HAP-1 (cell line): ENCODE measurements around the gene CPEB4.

ENCODE experiments used
- DNase-seq, 2 experiments: peaks; one replicate each; pipeline ENCODE4 v3.0.0-alpha.2; 2016 to 2020; ENCODE audit warnings: low spot score in 2 of 2
- H3K27me3 ChIP-seq: fragments of 250-450 bp; sonication (Bioruptor Pico); 2 replicates; pipeline ENCODE4 v1.5.1; 2020; ENCODE audit warnings: low read depth, mild to moderate bottlenecking, moderate library complexity
- H3K36me3 ChIP-seq: fragments of 250-450 bp; sonication (Bioruptor Pico); replicated peaks from 2 replicates; pipeline ENCODE4 v1.5.1; 2020; ENCODE audit warnings: mild to moderate bottlenecking
- H3K4me1 ChIP-seq: fragments of 250-450 bp; sonication (Bioruptor Pico); 2 replicates; pipeline ENCODE4 v1.5.1; 2020; ENCODE audit warnings: mild to moderate bottlenecking
- H3K4me3 ChIP-seq: fragments of 250-450 bp; sonication (Bioruptor Pico); 2 replicates; pipeline ENCODE4 v1.5.1; 2020; ENCODE audit warnings: mild to moderate bottlenecking, moderate library complexity
- H3K9me3 ChIP-seq: fragments of 250-450 bp; sonication (Bioruptor Pico); 2 replicates; pipeline ENCODE4 v1.5.1; 2020; ENCODE audit warnings: mild to moderate bottlenecking, moderate library complexity
- in situ Hi-C: fragments of 300-500 bp; cut with MboI; formaldehyde crosslinking; loops from 3 replicates; pipeline ENCODE4 v1.14.3; 2020; ENCODE audit warnings: low sequenced_read_pairs, inconsistent platforms, mixed read lengths

Gene CPEB4

DNA sequence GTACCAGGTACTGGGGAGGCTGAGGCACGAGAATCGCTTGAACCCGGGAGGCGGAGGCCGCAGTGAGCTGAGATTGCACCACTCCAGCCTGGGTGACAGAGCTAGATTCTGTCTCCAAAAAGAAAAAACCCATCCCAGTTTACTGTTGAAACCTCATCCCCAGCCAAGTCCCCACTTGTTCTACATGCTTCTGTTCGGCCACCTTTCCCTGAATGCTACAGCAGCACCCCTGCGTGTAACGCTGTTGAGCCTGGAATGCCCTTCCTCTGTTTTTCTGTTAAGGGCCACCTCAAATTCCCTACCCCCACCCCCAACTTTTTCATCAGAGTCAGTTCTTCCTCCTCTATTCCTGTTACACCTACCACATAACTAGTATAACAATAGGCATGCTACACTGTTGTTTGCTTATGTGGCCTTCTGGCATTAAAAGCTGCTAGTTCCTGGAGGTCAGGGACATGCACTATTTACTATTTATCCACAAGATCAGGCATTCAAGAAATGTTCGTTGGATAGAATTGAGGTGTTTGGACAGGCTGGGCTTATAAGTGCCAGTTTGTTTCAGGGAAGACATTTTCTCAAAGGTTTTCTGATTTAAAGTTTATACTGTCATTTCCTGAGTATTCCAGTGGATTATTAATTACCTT lies 53.7 kb downstream of the CPEB4 start:
- Histone ChIP-seq H3K9me3 (no peaks in the 10 kb centered on the region), H3K4me1 (peaks cover 27% of the 10 kb centered on the region), H3K4me3 (no peak overlapping the region), H3K36me3 (no peaks in the 10 kb centered on the region), H3K27me3 (no peaks in the 10 kb centered on the region)
- no peak for DNase-seq
- in situ Hi-C loops: no loop called here

DNA sequence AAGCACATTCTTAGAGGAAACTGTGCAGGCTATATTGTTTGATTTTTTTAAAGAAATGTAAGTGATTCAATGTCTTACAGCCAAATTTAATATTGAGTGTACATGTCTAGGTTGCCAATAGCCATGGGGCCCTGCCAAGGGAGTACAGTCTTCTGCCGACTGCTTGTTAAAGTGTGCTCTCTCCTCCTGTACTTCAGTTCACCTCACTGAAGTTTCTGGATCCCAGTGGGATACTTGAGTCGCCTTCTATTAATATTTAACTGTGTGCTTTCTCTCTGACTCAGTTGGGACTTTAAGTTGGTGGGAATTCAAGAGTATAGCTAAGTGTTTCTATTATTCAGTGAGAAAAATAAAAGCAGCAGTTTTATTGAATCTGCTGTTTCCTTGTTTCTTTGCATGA lies 56.4 kb downstream of the CPEB4 start:
- in situ Hi-C loops: no loop called here
- DNase-seq: no peak
- H3K36me3 ChIP-seq: no peaks in the 10 kb centered on the region
- H3K9me3 ChIP-seq: no peaks in the 10 kb centered on the region
- H3K4me1 ChIP-seq: peaks cover 16% of the 10 kb centered on the region
- no peak overlapping the region for H3K4me3 ChIP-seq
- no peaks in the 10 kb centered on the region for H3K27me3 ChIP-seq

DNA sequence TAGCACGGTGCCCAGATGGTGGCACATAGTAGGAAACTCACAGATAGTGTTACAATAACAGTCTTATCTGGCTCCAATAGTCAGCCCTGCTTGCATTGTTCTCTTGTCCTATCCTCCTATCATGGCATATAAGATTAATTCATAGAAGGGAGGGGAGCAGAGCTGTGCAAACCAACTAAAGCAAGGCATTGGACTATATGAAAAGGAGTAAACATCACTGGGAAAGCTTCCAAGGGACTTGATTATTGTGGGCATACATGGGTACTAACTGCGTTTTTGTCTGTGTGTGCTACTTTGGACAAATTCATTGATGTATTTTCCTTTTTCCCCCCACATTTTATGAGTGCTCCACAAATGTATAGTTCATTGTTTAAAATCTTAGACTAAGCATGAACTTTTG lies 57.0 kb downstream of the CPEB4 start:
- peaks cover 16% of the 10 kb centered on the region for H3K4me1 ChIP-seq
- H3K9me3 ChIP-seq: no peaks in the 10 kb centered on the region
- DNase-seq: no peak
- no peaks in the 10 kb centered on the region for H3K36me3 ChIP-seq
- H3K4me3 ChIP-seq: no peak overlapping the region
- no peaks in the 10 kb centered on the region for H3K27me3 ChIP-seq
- in situ Hi-C loops: no loop called here

DNA sequence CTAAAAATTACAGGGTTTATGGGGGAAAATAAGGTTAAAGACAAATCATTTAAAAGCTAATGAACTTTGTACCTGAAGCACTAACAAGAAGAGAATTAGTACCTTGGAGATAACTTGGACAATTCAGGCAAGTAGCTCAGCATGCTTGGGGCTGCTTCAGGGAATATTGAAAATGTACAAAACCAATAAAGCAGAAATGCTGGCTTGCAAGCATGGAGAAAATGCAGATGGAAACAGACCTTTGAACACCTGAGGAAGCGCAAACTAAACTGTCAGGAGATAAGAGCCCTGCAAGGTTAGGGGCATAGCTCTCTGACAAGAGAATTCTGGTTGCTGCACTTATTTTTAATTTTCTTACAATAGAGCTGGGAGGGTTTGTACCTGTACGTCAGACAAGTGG lies 58.2 kb downstream of the CPEB4 start:
- Histone ChIP-seq H3K36me3 (no peaks in the 10 kb centered on the region), H3K27me3 (no peaks in the 10 kb centered on the region), H3K4me3 (no peak overlapping the region), H3K9me3 (no peaks in the 10 kb centered on the region), H3K4me1 (peaks cover 11% of the 10 kb centered on the region)
- in situ Hi-C loops: no loop called here
- DNase-seq: no peak

DNA sequence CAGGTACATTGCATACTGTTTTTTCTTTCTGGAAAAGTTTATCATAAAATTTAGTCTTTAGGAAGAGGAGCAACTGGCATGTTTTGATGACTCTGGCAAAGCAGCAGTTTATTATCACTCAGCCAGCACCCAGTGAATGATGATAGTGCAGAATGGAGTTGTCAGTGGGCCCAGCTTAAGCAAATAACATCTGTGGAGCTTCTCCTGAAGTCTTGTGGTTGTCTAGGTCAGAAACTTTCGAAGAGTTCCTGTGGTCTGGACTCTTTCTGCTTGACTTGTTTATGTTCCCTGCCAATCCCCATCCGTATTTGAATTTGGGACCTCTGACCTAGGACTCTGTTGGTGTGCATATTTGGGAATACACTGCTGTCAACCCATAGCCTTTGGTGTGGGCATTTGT lies 62.7 kb downstream of the CPEB4 start:
- in situ Hi-C loops: loop anchor here (25.0 kb wide), 1 partner anchor 664 kb away; no protein-coding TSS in a partner anchor
- Histone ChIP-seq H3K36me3 (no peaks in the 10 kb centered on the region; the same call in 1 of the 2 replicates), H3K4me1 (no peaks in the 10 kb centered on the region)

DNA sequence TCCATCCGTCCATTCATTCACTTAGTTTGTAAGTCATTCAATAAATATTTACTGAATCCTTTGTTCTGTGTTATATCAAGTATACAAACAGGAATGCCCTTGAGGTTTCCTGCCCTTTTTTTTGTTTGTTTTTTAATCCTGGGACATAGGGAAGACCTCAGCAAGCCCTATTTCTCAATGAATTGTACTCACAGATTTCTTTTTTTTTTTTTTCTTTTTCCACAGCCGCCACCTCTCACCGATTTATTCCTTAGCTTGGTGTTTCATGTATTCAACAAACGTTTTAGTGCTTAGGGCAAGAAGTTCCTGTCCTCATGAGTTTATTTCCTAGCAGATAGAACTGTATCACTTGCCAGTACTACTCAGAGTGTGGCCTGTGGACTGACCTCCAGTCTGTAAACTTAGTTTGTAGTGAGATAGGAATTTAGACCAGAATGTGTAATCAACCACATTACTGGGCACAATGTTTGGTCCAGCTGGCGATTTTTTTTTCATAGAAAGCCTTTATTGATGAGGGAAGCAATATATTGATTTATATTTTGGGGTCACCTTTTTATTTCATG lies 65.5 kb downstream of the CPEB4 start:
- Histone ChIP-seq H3K4me1 (no peaks in the 10 kb centered on the region), H3K9me3 (no peaks in the 10 kb centered on the region), H3K36me3 (no peaks in the 10 kb centered on the region; the same call in 1 of the 2 replicates), H3K27me3 (no peaks in the 10 kb centered on the region), H3K4me3 (no peak overlapping the region)
- in situ Hi-C loops: loop anchor here (25.0 kb wide), 1 partner anchor 666 kb away; no protein-coding TSS in a partner anchor
- no peak for DNase-seq

More for the DNA sequence above, 62.7 kb downstream of the CPEB4 start:
- Histone ChIP-seq H3K9me3 (no peaks in the 10 kb centered on the region), H3K4me3 (no peak overlapping the region), H3K27me3 (no peaks in the 10 kb centered on the region)
- no peak for DNase-seq

DNA sequence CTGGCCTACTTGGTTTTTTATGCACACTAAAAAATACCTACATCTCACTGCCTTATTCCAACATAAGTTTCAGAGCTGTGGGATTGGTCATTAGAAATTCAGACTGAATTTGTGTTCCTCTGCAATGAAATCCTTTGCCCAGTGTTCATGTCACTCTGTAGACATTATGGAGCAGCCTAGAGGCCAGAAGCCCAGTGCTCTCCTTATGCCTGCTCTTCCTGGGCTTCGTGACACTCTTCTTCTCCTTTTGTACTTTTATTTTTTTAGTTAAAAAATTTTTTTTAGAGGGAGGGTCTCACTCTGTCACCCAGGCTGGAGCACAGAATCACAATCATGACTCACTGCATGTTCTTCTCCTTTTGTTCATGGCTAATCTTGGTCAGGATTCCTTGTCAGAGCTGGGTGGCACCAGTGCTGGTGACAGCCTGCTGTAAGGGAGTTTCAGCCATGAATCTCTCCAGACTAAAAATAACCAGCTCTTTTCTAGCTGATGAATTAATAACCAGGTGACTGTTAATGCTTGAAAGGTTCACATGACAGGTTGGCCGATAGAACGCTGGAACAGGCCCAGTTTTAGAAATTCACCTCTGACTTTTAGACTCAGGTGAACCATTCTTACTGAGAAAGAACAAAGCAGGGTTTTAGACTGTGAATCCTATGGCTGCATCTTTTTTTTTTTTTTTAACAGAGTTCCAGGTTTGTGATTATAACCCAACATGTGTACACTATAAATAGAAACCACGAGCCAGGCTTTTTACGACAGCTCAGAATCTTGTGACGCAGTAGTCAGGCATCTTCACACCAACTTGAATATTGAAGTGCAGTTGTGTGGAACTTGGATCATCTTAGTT lies 66.7 kb downstream of the CPEB4 start:
- in situ Hi-C loops: loop anchor here (25.0 kb wide), 1 partner anchor 668 kb away; no protein-coding TSS in a partner anchor
- no peaks in the 10 kb centered on the region for H3K27me3 ChIP-seq
- H3K36me3 ChIP-seq: no peaks in the 10 kb centered on the region; the same call in 1 of the 2 replicates
- H3K9me3 ChIP-seq: no peaks in the 10 kb centered on the region
- no peak for DNase-seq
- no peak overlapping the region for H3K4me3 ChIP-seq
- H3K4me1 ChIP-seq: no peaks in the 10 kb centered on the region

DNA sequence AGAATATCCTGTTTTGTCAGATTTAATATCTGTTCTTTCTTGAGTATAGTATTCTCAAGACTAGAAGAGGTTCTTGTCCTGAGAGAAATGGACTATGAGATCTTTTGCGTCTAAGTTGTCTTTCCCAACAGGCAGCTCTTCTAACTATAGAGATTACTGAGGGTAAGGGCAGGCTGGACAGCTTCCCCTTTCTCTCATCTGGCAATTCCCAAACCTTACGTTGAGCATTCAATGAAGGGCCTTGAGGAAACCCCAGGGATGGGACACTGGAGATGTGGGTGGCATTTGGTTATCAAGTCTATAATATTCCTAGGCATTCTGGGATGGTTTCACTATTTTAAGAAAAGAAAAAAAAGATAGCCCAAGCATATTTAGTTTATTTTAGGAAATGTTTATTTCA lies 72.8 kb downstream of the CPEB4 start:
- Histone ChIP-seq H3K36me3 (no peaks in the 10 kb centered on the region), H3K27me3 (no peaks in the 10 kb centered on the region), H3K4me3 (no peak overlapping the region), H3K9me3 (no peaks in the 10 kb centered on the region), H3K4me1 (no peaks in the 10 kb centered on the region; the same call in 1 of the 2 replicates)
- DNase-seq: no peak
- in situ Hi-C loops: loop anchor here (25.0 kb wide), 1 partner anchor 674 kb away; no protein-coding TSS in a partner anchor

DNA sequence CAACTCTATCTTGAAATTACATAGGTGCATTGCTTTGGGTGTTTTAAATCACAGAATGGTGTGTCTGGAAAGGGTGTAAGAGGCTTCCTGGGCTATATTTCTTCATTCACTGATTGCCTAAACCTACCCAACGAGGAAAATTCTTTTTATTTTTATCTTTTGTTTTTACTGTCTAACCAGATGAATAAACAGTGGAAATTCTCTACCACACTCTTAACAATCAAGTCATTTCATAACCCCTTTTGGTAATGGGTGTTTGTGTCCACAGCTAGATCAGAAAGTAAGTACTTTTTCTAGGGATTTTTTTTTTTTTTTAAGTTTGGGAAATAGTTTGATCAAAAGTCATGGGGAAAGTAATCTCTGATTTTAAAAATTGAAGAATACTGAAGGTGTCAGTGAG lies 73.3 kb downstream of the CPEB4 start:
- DNase-seq: no peak
- Histone ChIP-seq H3K27me3 (no peaks in the 10 kb centered on the region), H3K4me3 (no peak overlapping the region), H3K4me1 (no peaks in the 10 kb centered on the region; the same call in 1 of the 2 replicates), H3K9me3 (no peaks in the 10 kb centered on the region), H3K36me3 (no peaks in the 10 kb centered on the region)
- in situ Hi-C loops: loop anchor here (25.0 kb wide), 1 partner anchor 674 kb away; no protein-coding TSS in a partner anchor

DNA sequence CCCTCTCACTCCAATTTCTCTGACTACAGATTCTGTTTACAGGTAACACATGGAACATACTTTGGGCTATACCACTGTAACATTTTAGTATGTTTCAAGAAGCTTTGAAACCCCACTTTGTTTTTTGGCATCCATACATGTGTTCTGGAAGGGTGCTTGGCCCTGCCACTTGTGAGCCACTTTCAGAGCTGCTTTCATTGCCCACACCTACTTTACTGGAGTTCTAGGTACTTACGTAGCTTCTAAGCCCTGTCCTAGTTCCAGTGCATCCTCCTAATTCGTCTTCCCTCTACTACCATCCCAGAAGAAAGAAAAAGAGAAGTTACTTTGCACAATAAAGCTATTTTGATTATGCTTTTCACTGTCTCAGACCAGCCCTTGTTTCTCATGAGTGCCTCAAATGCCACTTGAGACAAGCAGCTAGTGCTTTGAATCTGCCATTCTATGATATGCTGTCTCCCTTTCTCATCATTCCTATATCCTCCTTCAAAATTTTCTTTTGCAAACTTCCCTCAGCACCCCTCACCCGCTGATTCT lies 74.4 kb downstream of the CPEB4 start:
- Histone ChIP-seq H3K4me1 (no peaks in the 10 kb centered on the region; the same call in 1 of the 2 replicates), H3K27me3 (no peaks in the 10 kb centered on the region), H3K9me3 (no peaks in the 10 kb centered on the region), H3K36me3 (no peaks in the 10 kb centered on the region), H3K4me3 (no peak overlapping the region)
- in situ Hi-C loops: loop anchor here (25.0 kb wide), 1 partner anchor 675 kb away; no protein-coding TSS in a partner anchor
- DNase-seq: no peak

DNA sequence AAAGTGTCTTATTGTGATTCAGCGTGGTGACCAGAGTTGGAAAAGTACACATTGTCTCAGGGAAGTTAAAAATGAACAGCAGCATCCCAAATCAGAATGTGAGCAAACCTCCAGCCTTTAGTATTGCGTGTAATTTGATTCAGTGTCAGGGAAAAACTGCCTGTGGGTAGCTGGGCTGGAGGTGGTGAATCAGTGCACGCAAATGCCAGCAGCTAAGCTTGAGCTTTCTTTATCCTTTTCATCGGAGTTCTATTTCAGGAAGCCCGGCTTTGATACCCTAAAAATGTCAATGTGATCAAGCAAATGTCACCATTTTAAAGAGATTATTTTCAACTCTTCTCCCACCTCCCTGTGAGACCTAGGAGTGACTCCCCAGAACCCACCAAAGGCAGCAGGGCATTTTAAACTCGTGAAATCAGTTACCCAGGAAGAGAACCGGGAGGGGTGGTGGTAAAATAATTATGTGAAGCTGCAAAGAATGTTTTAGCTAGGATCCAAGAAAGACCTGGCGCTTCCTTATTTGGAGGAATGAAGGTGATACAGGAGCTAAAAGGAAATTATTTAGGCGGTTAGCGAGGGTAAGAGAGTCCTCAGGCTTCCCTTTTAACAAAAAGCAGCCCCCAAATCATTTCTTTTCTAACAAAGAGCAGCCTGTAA lies 75.2 kb downstream of the CPEB4 start:
- H3K4me3 ChIP-seq: no peak overlapping the region
- no peaks in the 10 kb centered on the region for H3K27me3 ChIP-seq
- no peaks in the 10 kb centered on the region for H3K36me3 ChIP-seq
- H3K4me1 ChIP-seq: no peaks in the 10 kb centered on the region; the same call in 1 of the 2 replicates
- in situ Hi-C loops: loop anchor here (25.0 kb wide), 1 partner anchor 676 kb away; no protein-coding TSS in a partner anchor
- no peak for DNase-seq
- no peaks in the 10 kb centered on the region for H3K9me3 ChIP-seq

DNA sequence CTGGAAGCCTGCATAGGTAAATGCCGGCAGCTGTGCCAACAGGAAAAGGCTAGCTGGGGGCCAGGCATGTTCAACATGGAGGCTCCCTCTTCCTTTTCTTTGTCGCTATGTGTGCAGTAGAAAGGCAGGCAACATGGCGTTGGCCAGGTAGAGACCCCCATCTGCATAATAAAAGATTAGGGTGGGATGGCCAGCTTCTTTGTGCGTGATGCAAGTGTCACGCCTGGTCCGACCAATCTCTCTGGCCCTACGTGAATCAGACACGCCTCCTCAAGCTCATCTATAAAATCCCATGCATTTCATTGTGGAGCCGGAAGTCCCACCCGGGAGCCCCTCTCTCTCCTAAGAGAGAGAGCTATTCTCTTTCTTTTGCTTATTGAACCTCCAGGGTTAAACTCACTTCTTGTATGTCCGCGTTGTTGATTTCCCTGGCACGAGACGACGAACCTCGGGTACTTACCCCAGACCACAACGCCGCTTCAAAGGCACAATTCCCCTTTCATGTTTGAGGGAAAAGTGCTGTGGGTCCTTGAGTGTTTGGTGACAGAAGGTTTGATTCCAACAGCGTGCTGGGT lies 75.8 kb downstream of the CPEB4 start:
- no peak overlapping the region for H3K4me3 ChIP-seq
- H3K27me3 ChIP-seq: no peaks in the 10 kb centered on the region
- H3K9me3 ChIP-seq: no peaks in the 10 kb centered on the region
- in situ Hi-C loops: loop anchor here (25.0 kb wide), 1 partner anchor 677 kb away; no protein-coding TSS in a partner anchor
- H3K4me1 ChIP-seq: no peaks in the 10 kb centered on the region; the same call in 1 of the 2 replicates
- DNase-seq: no peak
- no peaks in the 10 kb centered on the region for H3K36me3 ChIP-seq

DNA sequence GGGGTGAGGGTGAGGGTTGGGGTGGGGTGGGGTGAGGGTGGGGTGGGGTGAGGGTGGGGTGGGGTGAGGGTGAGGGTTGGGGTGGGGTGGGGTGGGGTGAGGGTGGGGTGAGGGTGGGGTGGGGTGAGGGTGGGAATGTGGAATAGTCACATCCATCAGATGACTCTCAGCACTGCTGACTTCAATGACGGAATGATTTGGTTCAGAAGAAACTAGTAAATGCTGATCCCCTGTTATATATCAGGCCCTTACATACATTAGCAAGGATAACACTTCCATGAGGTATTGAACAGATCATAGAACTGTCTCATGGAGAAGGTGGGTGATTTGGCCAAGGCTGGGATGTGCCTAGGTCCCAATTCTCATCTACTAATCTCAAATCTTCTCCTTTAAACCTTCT lies 76.4 kb downstream of the CPEB4 start:
- no peak for DNase-seq
- no peaks in the 10 kb centered on the region; the same call in 1 of the 2 replicates for H3K4me1 ChIP-seq
- in situ Hi-C loops: loop anchor here (25.0 kb wide), 1 partner anchor 677 kb away; no protein-coding TSS in a partner anchor
- no peaks in the 10 kb centered on the region for H3K9me3 ChIP-seq
- H3K27me3 ChIP-seq: no peaks in the 10 kb centered on the region
- no peak overlapping the region for H3K4me3 ChIP-seq
- H3K36me3 ChIP-seq: no peaks in the 10 kb centered on the region
